Endodermal cell (in vitro differentiated cells): ENCODE data around the gene RFTN1. TPM values are rescaled to one million over a fixed set of nuclear protein-coding genes. Genes with fewer than 3 reads are reported as not detected.

Source experiments
- DNase-seq: peaks from one replicate; pipeline ENCODE4 v3.0.0-alpha.2; 2017
- H3K27ac ChIP-seq: 2 replicates; pipeline ENCODE4 v1.5.1; 2013; ENCODE audit warnings: mild to moderate bottlenecking, low read depth, low read length, moderate library complexity
- H3K27me3 ChIP-seq: 2 replicates; pipeline ENCODE4 v1.6.1; 2013; ENCODE audit warnings: mild to moderate bottlenecking, low read length, moderate library complexity; ENCODE audit not compliant: insufficient read depth, control insufficient read depth, poor library complexity, severe bottlenecking
- H3K36me3 ChIP-seq: 2 replicates; pipeline ENCODE4 v1.7.0; 2013; ENCODE audit warnings: mild to moderate bottlenecking, low read length, moderate library complexity; ENCODE audit not compliant: control insufficient read depth, insufficient read depth
- H3K4me1 ChIP-seq: one replicate; pipeline ENCODE4 v1.7.0; 2013; ENCODE audit warnings: low read length; ENCODE audit not compliant: control insufficient read depth, insufficient read depth
- H3K4me3 ChIP-seq: 2 replicates; pipeline ENCODE4 v1.5.1; 2013; ENCODE audit warnings: mild to moderate bottlenecking, low read length, moderate library complexity
- H3K9ac ChIP-seq: 2 replicates; pipeline ENCODE4 v1.6.1; 2013; ENCODE audit warnings: mild to moderate bottlenecking, low read length, moderate library complexity; ENCODE audit not compliant: poor library complexity, severe bottlenecking; ENCODE audit errors: extremely low read depth
- H3K9me3 ChIP-seq: 2 replicates; pipeline ENCODE4 v1.6.1; 2013; ENCODE audit warnings: mild to moderate bottlenecking, low read length, moderate library complexity; ENCODE audit not compliant: control insufficient read depth
- H3K27ac Mint-ChIP-seq: 2 replicates; pipeline ENCODE4 v1.8.0; 2020; ENCODE audit warnings: mixed read lengths
- H3K27me3 Mint-ChIP-seq: 2 replicates; pipeline ENCODE4 v1.8.0; 2021; ENCODE audit warnings: mild to moderate bottlenecking, mixed read lengths; ENCODE audit not compliant: insufficient read depth
- H3K36me3 Mint-ChIP-seq: 2 replicates; pipeline ENCODE4 v1.8.0; 2020; ENCODE audit warnings: low read depth, mixed read lengths
- H3K4me1 Mint-ChIP-seq: 2 replicates; pipeline ENCODE4 v1.8.0; 2020; ENCODE audit warnings: mixed read lengths
- H3K4me3 Mint-ChIP-seq: 2 replicates; pipeline ENCODE4 v1.8.0; 2020; ENCODE audit warnings: mild to moderate bottlenecking, moderate library complexity, mixed read lengths
- H3K9me3 Mint-ChIP-seq: 2 replicates; pipeline ENCODE4 v1.8.0; 2020; ENCODE audit warnings: mild to moderate bottlenecking, mixed read lengths
- CTCF ChIP-seq: fragments of 200-600 bp; sonication (generic); conservative IDR thresholded peaks from 2 replicates; pipeline ENCODE4 v1.5.0; 2021; ENCODE audit warnings: antibody characterized with exemption, mild to moderate bottlenecking
- WGBS, 2 experiments: methylation state at CpG; one replicate each; pipeline versions ENCODE4 v1.1.5 to v1.1.7; 2013; ENCODE audit warnings: missing lambda C conversion rate in 2 of 2, mixed read lengths in 1 of 2; ENCODE audit not compliant: insufficient coverage in 1 of 2, insufficient read length in 1 of 2; 5-methylcytosine and 5-hydroxymethylcytosine counted together
- total RNA-seq, 2 donors: library from RNA; stranded (reverse); fragmentation: NEBNext Ultra II Directional in 1 of 2; extraction: Animal tissue kit (Norgen Biotek cat#: 25700) in 1 of 2; gene quantifications; 2 replicates in 1 of 2; 3 replicates in 1 of 2; pipeline ENCODE4 v1.2.1, GENCODE V29; 2021

RFTN1 gene
- total RNA-seq, 2 donors from 2014 or later, result 0.80 to 1.1 TPM

GRCh38 chr3:16390581-16390980 is 122.9 kb downstream of the RFTN1 start:
- no peak for DNase-seq
- Histone ChIP-seq H3K27ac (no peak overlapping the region), H3K9me3 (no peaks in the 10 kb centered on the region), H3K36me3 (no peaks in the 10 kb centered on the region), H3K9ac (no peak overlapping the region), H3K4me1 (no peaks in the 10 kb centered on the region), H3K4me3 (no peak overlapping the region), H3K27me3 (no peaks in the 10 kb centered on the region)
- Mint-ChIP-seq H3K36me3 (no peaks in the 10 kb centered on the region), H3K4me3 (no peak overlapping the region), H3K27me3 (no peaks in the 10 kb centered on the region), H3K4me1 (peaks cover 4% of the 10 kb centered on the region), H3K27ac (no peak overlapping the region), H3K9me3 (no peaks in the 10 kb centered on the region)
- no peak for TF ChIP-seq CTCF
- WGBS, 2 experiments, result 92 to 96% methylated on average over 2 of the region's 2 CpGs

DNA sequence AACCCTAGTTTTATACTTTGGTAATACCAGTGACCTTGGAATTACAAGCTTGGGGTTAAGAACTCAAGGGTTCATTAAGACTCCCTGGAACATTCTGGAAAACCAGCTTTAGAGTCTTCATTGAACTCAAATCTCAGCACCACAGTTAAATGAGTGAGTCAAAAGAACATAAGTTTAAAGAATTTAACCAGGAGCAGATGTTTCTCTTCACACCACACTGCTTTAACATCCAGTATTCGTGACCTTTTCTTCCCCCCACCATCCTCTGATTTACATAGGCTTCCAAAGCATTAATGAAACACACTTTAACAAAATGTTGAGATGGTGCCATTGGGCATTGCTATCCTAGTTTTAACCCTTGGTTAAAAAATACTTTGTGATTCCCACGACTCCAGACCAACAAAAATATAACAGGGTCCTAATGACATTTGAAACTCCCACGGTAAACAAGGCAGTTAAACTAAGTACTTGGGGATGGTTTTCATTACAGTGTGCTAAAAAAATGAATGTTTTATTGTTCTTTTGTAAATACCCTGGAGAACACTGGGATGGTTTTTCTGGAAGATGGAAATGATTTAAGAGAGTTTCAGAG is 124.6 kb downstream of the RFTN1 start:
- Mint-ChIP-seq H3K9me3 (no peaks in the 10 kb centered on the region), H3K4me3 (no peak overlapping the region), H3K27ac (no peak overlapping the region), H3K36me3 (no peaks in the 10 kb centered on the region), H3K27me3 (no peaks in the 10 kb centered on the region), H3K4me1 (peaks cover 4% of the 10 kb centered on the region)
- no peak for DNase-seq
- Histone ChIP-seq H3K4me1 (no peaks in the 10 kb centered on the region), H3K27me3 (no peaks in the 10 kb centered on the region), H3K36me3 (no peaks in the 10 kb centered on the region), H3K9me3 (no peaks in the 10 kb centered on the region), H3K4me3 (no peak overlapping the region), H3K9ac (no peak overlapping the region), H3K27ac (no peak overlapping the region)
- TF ChIP-seq CTCF, result no peak
- WGBS, 2 experiments, result 89 to 95% methylated on average over 3 of the region's 3 CpGs

DNA sequence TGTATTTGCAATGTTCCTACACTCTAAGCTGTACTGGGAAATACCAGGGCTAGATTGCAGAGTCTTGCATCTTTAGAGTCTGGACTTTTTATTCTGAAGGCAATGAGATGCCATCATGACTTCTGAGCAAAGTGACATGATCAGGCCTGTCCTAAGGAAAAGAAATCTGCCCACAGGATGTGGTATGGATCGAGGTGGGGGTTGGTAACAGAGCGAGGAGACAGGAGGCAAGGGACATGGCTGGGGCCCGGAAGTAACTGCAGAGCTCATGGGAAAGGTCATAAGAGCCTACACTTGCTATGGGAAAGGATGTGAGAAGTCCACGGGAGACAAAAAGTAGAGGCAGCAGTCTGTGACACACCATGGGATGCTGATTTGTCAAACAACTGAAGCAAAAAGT is 126.9 kb downstream of the RFTN1 start:
- DNase-seq, result no peak
- no peak overlapping the region for H3K27ac Mint-ChIP-seq
- H3K27me3 ChIP-seq, result no peaks in the 10 kb centered on the region
- no peaks in the 10 kb centered on the region for H3K36me3 Mint-ChIP-seq
- WGBS, 2 experiments, result 87 to 97% methylated on average over 4 of the region's 4 CpGs
- H3K4me1 ChIP-seq, result no peaks in the 10 kb centered on the region
- no peak overlapping the region for H3K4me3 Mint-ChIP-seq
- H3K36me3 ChIP-seq, result no peaks in the 10 kb centered on the region
- H3K4me3 ChIP-seq, result no peak overlapping the region
- H3K27me3 Mint-ChIP-seq, result no peaks in the 10 kb centered on the region
- H3K4me1 Mint-ChIP-seq, result peaks cover 4% of the 10 kb centered on the region
- H3K9me3 Mint-ChIP-seq, result no peaks in the 10 kb centered on the region
- no peaks in the 10 kb centered on the region for H3K9me3 ChIP-seq
- H3K9ac ChIP-seq, result no peak overlapping the region
- TF ChIP-seq CTCF, result no peak
- no peak overlapping the region for H3K27ac ChIP-seq
